ENCODE data around the gene GAB3.

The GAB3 gene

GRCh38 chrX:154724993-154725756 is 25.7 kb downstream of the GAB3 start:
- H3K4me2 ChIP-seq (ENCODE audit: insufficient read depth, low read length): no peak overlapping the region
- peaks cover 62% of the 10 kb centered on the region for H3K4me1 ChIP-seq (ENCODE audit: insufficient read depth, low read length)
- ATAC-seq (ENCODE audit: insufficient read depth, low read depth): peak; percentile 54; the same call in 1 of the 3 replicates
- H3K4me3 ChIP-seq (ENCODE audit: low read depth in 1 of 2, low read length in 2 of 2): no peak overlapping the region
- no peaks in the 10 kb centered on the region for H4K20me1 ChIP-seq (ENCODE audit: insufficient read depth, low read length)
- peak overlapping the region; percentile 64 for H3K27ac ChIP-seq (ENCODE audit: low read length)
- TF ChIP-seq EZH2 (IDR thresholded peaks at IDR 0.05; ENCODE audit: borderline replicate concordance, low read depth, low read length, severe bottlenecking) (no peak), CTCF (IDR thresholded peaks at IDR 0.05; ENCODE audit: borderline replicate concordance, extremely low read depth, low read length, poor library complexity, severe bottlenecking) (peak; percentile 9)
- no peak overlapping the region for H2AFZ ChIP-seq (ENCODE audit: low read depth, low read length)
- DNase-seq: no peak
- peaks cover 18% of the 10 kb centered on the region for H3K36me3 ChIP-seq (ENCODE audit: insufficient read depth, low read length)
- H3K9me3 ChIP-seq (ENCODE audit: insufficient read depth, low read length, severe bottlenecking): no peaks in the 10 kb centered on the region
- no peaks in the 10 kb centered on the region for H3K27me3 ChIP-seq (ENCODE audit: insufficient read depth, low read length, poor library complexity)
- H3K9ac ChIP-seq (ENCODE audit: low read depth, low read length): no peak overlapping the region
- H3K79me2 ChIP-seq (ENCODE audit: insufficient read depth, low read length): peaks cover 96% of the 10 kb centered on the region

- H3K9ac ChIP-seq (ENCODE audit: low read depth, low read length): no peak overlapping the region
- TF ChIP-seq CTCF (IDR thresholded peaks at IDR 0.05; ENCODE audit: borderline replicate concordance, extremely low read depth, low read length, poor library complexity, severe bottlenecking) (no peak), EZH2 (IDR thresholded peaks at IDR 0.05; ENCODE audit: borderline replicate concordance, low read depth, low read length, severe bottlenecking) (no peak)
- no peak overlapping the region for H2AFZ ChIP-seq (ENCODE audit: low read depth, low read length)
- H4K20me1 ChIP-seq (ENCODE audit: insufficient read depth, low read length): no peaks in the 10 kb centered on the region
- H3K4me1 ChIP-seq (ENCODE audit: insufficient read depth, low read length): peaks cover 78% of the 10 kb centered on the region
- H3K4me2 ChIP-seq (ENCODE audit: insufficient read depth, low read length): no peak overlapping the region
- peaks cover 83% of the 10 kb centered on the region for H3K79me2 ChIP-seq (ENCODE audit: insufficient read depth, low read length)
- no peak overlapping the region for H3K4me3 ChIP-seq (ENCODE audit: low read depth in 1 of 2, low read length in 2 of 2)
- no peak for DNase-seq
- no peak for ATAC-seq (ENCODE audit: insufficient read depth, low read depth)
- no peaks in the 10 kb centered on the region for H3K27me3 ChIP-seq (ENCODE audit: insufficient read depth, low read length, poor library complexity)
- peak overlapping the region; percentile 53 for H3K27ac ChIP-seq (ENCODE audit: low read length)
- peaks cover 20% of the 10 kb centered on the region for H3K36me3 ChIP-seq (ENCODE audit: insufficient read depth, low read length)
- H3K9me3 ChIP-seq (ENCODE audit: insufficient read depth, low read length, severe bottlenecking): no peaks in the 10 kb centered on the region
Measured at GRCh38 chrX:154721155-154721554, 29.7 kb downstream of the GAB3 start.

GRCh38 chrX:154720067-154720466 is 30.8 kb downstream of the GAB3 start:
- H3K4me3 ChIP-seq (ENCODE audit: low read depth in 1 of 2, low read length in 2 of 2): peak overlapping the region in 1 of 2 experiments; percentile 33; a peak in 1 of 4 replicates
- H3K9me3 ChIP-seq (ENCODE audit: insufficient read depth, low read length, severe bottlenecking): no peaks in the 10 kb centered on the region
- peak overlapping the region; percentile 58 for H3K9ac ChIP-seq (ENCODE audit: low read depth, low read length)
- peak overlapping the region; percentile 96 for H3K27ac ChIP-seq (ENCODE audit: low read length)
- peaks cover 31% of the 10 kb centered on the region for H3K36me3 ChIP-seq (ENCODE audit: insufficient read depth, low read length)
- no peaks in the 10 kb centered on the region for H4K20me1 ChIP-seq (ENCODE audit: insufficient read depth, low read length)
- TF ChIP-seq EZH2 (IDR thresholded peaks at IDR 0.05; ENCODE audit: borderline replicate concordance, low read depth, low read length, severe bottlenecking) (no peak), CTCF (IDR thresholded peaks at IDR 0.05; ENCODE audit: borderline replicate concordance, extremely low read depth, low read length, poor library complexity, severe bottlenecking) (no peak)
- peaks cover 73% of the 10 kb centered on the region for H3K4me1 ChIP-seq (ENCODE audit: insufficient read depth, low read length)
- peak overlapping the region; percentile 59 for H3K4me2 ChIP-seq (ENCODE audit: insufficient read depth, low read length)
- H3K27me3 ChIP-seq (ENCODE audit: insufficient read depth, low read length, poor library complexity): no peaks in the 10 kb centered on the region
- peaks cover 78% of the 10 kb centered on the region for H3K79me2 ChIP-seq (ENCODE audit: insufficient read depth, low read length)
- no peak overlapping the region for H2AFZ ChIP-seq (ENCODE audit: low read depth, low read length)
- DNase-seq (no peak), ATAC-seq (ENCODE audit: insufficient read depth, low read depth) (no peak)
